Fibroblast of skin of right biceps (primary cell): Measurements from ENCODE around the gene MBD5.

Source experiments
- DNase-seq: peaks from one replicate; pipeline ENCODE4 v3.0.0-alpha.2; 2013

Gene MBD5

DNA sequence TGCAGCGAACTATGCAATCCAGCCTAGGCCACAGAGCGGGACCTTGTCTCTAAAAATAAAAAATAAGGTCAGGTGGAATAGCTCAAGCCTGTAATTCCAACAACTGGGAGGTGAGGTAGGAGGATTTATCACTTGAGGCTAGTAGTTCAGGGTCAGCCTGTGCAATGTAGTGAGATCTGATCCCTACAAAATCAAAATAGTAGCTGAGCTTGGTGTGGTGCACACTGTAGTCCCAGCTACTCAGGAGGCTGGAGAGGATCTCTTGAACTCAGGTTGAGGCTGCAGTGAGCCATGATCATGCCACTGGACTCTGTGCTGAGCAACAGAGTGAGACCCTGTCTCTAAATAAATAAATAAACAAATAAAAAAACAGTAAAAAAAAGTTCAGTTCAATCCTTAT, 5.7 kb downstream of the MBD5 start:
- no peak for DNase-seq

DNA sequence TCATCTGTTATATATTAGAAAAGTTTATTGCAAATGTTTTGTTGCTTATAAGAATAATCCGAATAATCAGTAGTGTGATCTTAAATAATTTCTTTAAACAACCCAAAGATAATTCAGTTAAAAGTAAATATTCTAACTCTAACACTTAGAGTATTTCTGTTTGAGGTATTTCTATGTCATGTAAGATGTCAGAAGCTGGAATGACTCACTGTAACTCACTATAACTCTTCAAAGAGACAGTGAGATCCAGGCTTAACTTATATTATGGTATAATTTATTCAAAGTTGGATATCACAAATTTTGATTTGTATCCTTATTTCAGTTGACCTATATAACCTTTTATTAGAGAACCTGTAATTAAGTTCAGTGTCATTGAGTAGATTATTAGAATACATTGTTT, 6.9 kb downstream of the MBD5 start:
- peak; percentile 6 for DNase-seq

DNA sequence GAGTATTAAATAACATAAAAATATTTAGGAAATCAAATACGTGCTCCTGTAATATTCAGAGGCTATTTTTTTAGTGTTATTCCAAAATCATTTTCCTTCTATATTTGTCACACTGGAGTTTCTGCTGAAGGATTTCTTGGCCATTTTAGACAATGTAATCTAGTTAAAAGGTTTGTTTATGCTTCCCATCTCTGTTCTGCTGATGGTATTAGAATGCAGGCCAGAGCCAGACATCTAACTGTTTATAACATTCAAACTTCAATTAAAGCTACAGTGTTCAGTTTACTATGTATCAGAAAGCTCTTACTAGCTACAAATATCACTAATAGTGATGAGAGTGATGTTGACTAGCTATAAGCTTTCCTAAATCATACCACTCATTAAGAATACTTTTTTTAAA, 7.9 kb downstream of the MBD5 start:
- DNase-seq, result no peak

DNA sequence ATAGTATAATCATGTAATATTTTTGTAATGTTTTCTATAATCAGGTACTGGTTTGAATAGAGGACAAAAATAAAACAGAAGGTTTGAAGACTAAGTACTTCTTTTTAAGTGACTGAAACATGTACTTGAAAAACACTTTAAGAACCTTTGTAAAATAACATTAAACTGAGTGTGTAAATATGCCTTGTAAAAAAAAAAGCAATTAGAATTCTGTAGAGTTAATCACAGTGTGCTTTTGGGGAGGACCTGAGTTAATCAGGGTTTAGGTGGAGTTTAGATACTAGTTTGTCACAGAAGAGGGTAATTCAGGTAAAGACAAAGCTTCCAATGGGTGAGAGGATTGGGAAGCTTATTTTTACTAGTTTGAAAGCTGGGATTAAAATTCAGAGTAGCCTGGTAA, 10.3 kb downstream of the MBD5 start:
- no peak for DNase-seq

DNA sequence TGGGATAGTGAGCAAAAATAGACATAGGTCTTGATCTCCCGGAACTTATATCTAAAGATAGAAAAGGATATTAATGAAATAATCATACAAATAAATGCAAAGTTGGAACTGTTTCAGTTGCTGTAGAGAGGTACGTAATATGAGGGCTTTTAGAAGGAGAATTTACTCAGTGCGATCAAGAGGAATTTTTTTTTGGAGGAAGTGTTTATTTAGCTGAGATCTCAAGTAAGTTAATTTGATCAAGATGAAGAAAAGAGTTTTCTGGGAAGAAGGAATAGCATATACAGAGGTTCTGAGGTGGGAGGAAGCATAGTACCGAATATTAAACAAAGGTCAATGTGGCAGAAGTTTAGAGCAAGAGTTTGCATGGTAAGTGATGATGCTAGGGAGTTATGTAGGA, 11.3 kb downstream of the MBD5 start:
- no peak for DNase-seq

DNA sequence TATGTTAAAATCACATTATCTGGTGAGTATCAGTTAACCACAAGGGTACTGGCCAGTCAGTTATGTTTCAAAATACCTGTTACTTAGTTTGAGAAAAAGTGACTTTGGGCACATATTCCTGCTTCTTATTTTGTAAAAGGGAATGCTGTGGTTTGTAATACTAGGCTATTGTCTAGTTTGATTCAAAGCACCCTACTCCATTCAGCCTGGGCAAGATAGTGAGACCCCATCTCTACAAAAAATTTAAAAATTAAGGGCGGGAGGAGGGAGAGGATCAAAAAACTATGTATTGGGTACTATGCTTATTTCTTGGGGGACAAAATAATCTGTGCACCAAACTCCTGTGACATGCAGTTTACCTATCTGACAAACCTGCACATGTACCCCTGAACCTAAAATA, 18.9 kb downstream of the MBD5 start:
- no peak for DNase-seq

DNA sequence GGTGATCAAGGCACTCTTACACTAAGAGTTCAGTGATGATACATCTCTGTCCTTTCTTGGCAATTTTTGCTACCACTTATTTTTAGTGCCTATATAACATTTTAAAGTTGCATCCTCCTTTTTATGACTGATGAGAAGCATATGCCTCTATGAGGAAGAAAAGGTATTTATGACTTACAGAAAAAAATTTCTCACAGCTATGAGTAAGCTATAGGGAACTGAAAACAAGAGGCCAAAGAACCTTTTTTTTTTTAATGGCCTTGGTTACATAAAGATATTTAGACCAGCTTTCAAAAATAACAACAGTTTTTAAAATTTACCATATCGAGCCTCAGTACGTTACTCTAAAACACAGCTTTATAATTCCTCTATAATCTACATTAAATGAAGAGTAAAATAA, 21.3 kb downstream of the MBD5 start:
- DNase-seq, result peak; percentile 61

DNA sequence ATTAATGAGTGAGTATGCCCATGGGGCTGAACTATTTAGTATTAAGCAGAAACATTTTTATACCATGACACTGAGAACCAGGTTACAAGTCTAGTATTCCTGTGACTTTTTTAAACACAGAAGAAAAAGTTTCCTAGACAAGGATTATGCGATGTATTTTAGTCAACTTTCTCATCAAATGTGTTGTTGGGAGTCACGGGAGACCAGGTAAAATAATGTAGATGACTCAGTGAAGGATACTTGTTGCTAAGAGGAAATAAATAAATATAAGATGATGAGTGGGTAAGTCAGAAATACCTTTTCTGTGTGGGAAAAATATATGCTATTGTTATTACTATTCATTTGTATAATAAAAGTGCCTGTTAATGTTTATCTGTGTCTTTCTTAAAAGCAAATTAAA, 23.4 kb downstream of the MBD5 start:
- DNase-seq, result no peak

DNA sequence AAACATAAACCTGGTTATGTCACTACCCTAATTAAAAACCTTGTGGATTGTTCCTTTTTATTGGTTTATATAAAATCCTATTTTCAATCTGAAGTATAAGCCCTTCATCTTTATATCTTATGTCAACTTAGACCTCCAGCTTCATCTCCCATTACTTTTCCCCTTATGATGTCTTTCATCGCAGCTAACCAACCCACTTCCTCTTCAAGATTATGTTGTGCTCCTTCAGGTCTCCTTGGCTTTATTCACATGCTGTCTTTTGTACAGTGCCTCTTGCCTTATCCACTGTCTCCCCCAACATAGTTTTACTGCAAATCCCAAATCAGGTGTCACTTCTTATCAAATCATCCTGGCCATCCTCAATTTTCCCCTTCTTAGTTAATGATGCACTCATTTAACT, 25.9 kb downstream of the MBD5 start:
- no peak for DNase-seq

DNA sequence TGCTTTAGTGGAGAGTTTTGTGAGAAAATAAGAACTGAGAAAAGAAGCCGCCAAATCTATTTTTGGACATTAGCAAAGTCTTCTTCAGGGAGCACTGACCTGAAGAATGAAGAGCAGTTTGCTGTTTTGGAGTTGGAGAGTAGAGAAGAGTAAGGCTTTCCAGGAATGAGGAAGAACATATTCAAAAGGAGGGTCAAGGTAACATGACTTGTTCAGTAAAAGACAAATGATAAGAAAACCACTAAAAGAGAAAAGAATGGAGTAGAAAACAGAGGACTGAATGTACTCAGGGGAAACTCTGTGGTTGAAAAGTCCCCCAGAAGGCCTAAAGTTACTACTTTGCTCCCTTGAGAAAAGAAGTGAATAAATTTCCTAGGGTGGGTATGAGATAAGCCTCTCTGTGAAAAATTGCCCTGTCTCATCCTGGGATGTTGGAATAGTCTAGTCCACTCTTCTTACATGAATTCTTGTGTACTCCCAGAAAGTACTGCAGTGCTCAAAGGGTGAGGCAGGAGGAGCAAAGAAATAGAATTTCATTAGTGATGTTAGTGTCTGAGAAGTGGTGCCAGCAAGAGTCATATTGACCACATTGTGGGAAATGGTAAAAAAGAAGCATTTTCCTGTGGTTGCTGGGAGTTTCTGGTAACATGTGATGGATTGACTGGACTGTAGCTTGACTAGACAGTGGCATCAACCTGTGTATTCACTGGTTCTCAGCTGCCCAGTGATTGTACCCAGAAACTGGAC, 27.8 kb downstream of the MBD5 start:
- DNase-seq, result peak; percentile 9

DNA sequence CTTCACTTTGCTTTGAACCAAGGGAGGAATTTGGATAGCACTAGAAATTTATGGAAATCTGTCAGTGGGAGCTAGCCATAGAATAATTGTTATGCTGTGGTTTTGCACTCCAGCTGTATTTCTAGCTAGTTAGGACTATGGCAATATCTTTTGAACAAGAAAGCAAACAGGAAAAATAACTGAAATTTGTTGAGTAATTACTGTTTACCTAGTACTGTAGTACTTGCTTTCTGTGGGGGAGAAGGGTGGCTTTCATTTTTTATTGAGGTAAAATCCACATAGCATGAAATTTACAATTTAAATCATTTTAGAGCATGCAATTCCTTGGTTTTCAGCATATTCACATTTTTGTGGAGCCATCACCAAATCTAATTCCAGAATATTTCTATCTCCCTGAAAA, 28.4 kb downstream of the MBD5 start:
- DNase-seq, result no peak

DNA sequence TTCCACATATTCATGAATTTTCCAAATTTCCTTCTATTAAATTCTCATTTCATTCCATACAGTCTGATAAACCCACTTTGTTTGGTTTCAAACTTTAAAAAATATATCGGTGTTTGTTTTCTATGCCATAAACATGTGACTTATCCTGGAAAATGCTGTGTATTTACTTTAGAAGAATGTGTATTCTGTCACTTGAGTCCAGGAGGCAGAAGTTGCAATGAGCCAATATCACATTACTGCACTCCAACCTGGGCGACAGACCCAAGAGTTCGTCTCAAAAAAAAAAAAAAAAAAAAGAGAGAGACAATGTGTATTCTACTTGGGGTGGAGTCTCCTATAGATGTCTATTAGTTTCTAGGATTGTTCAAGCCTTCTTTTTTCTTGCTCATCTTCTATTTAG, 31.8 kb downstream of the MBD5 start:
- DNase-seq, result no peak

DNA sequence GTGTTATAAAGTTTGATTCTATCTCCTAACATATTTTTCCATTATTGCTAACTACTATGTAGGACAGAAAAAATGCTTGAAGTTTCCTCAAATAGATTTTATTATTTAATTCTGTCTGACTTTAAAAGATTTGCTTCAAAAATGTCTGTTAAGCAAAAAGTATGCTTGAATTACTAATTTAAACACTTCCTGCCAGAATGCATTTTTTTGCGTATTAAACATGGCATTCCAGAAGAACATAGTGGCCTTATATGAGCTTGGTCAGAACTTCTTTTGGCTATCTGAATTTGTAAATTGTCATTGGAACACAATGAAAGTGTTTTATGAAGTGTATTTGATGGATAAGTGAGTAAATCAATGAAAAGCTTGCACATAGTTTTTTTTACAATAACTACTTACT, 37.8 kb downstream of the MBD5 start:
- DNase-seq, result peak; percentile 33

DNA sequence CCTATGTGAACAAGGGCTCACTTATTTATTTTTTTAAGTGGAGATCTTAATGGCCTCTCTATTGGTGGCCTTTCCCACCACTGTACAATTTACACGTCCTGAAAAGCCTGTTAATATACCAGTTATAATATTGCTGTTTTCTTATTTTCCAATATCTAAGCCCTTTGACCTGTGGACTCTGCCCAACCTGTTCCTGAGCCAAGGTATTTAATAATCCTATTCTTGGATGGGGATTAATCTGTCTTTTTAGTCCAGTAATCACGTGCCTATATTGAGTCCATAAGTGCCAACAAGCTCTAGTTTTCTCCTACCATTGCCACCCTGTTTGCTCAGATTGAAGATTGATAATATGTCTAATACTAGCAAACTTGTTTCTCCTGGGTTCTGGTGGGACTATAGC, 42.7 kb downstream of the MBD5 start:
- DNase-seq, result no peak

DNA sequence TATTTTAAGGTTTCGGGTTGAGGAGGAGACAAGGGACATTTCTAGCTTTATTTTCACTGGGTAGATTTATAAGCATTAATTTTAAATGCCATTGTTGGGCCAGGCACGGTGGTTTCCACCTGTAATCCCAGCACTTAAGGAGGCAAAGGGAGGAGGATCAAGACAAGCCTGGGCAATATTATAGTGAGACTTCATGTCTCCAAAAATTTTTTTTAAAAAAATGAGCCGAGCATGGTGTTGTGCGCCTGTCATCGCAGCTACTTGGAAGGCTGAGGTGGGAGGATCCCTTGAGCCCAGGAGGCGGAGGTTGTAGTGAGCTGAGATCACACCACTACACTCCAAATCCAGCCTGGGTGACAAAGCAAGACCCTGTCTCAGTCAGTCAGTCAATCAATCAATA, 45.0 kb downstream of the MBD5 start:
- no peak for DNase-seq

DNA sequence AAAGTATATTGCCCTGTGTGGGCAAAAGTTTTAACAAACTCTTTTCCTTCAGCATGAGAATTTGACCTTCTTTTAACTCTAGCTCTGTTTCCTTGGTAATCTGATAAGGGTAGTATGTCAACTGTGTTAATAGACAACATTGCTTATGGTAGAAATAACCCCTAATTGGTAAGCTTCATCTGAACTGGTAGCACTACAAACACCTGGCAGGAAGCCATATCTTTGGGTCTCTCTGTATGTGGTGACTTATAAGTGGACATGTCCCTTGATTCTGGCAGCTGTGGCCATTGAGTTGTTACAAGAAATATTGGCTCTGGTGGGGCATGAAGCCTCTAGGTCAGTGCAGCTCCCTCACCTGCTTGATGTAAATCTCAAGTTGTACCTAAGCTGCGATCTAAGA, 46.9 kb downstream of the MBD5 start:
- DNase-seq, result no peak

DNA sequence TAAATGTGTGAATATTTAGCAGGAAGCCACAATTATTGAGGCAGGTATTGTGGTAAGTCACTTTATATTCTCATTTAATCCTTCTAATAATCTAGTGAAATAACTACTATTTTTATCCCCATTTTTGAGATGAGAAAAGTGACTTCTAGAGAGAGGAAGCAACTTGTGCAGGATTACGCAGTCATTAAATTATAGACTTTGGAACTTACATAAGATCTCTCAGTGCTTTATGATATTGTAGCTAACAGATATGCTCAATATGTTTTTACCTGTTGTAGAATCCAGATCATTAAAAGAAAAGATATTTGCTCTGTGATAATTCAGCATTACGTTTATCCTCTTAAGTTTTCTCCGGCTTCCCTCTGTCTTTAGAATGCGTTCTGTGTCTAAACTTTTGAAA, 50.5 kb downstream of the MBD5 start:
- no peak for DNase-seq

DNA sequence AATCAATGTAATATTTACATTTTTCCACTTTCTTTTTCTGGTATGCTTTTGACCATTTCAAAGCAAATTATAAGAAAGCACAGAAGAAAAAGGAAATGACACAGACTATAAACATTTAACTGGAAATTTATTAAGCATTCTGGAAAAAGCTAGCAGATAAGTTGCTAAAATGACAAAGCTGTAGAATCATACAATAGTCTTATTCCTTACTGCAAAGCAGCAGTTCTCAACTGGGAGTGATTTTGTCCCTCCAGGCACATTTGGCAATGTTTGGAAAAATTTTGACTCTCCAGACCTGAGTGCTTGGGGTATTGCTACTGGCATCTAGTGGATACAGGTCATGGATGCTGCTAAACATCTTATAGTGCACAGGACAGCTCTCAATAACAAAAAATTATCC, 75.1 kb downstream of the MBD5 start:
- peak; percentile 15 for DNase-seq

DNA sequence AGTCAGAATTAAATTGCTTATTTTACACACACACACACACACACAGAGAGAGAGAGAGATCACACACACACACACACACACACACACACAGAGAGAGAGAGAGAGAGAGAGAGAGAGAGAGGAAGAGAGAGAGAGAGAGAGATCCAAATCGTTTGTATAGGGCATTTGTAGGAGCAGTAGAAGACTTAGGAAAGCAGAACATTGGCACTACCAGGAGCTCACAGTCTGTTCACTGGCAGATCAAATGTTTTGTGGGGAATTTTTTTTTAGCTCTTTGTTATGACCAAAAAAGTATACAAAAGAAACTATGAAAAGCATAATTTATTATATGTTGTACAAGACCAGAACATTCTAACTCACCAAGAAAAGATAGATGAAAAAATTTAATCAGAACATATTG, 81.8 kb downstream of the MBD5 start:
- DNase-seq, result no peak

DNA sequence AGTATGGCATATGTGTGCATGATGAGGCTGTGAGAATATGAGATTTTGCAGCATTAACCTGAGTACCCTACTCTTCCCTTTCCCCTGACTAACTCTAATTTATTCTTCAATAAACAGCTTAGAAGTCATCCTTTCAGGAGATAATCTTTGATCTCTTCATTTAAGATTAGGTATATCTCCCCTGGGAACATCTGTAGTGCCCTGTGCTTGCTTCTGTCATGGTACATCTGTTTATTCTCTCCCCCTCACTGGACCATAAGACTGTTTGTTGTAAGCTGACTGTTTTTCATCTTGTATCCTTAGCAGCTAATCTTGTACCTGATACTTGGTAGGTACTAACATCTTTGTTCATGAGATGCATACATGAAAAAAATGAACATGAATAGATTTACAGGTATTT, 83.1 kb downstream of the MBD5 start:
- no peak for DNase-seq

DNA sequence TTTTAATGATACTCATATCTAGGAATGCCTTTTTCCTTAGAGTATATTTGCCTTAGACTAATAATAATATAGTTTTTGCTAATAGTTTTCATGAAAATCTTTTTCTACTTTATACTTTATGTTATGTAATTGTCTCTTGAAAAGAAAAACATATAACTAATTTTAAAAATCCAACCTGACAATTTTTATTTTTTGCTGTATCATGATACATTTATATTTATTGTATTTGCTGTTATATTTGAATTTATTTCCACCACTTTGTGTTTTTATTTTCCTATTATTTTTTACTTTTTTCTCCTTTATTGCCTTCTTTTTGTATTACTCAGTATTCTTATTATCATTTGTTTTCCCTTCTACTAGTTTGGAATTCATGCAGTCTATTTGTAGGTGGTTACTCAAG, 85.4 kb downstream of the MBD5 start:
- no peak for DNase-seq

DNA sequence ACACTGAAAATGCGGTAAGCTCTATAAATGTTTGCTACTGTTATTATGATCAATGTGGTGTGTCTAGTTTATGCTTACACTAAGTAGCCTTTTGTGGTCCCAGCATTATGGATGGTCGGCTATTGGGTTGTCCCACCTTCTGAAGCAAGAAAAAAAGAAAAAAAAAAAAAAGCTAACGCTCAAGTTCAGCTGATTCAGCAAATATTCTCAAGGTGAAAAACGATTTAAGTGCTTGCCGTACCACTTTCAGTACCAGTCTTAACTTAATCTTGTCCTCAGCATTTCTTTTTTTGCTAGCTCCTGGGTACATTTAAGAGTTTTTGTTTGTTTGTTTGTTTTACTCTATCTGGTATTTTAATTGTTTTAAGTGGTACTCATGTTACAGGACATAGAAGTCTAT, 87.5 kb downstream of the MBD5 start:
- DNase-seq, result no peak

DNA sequence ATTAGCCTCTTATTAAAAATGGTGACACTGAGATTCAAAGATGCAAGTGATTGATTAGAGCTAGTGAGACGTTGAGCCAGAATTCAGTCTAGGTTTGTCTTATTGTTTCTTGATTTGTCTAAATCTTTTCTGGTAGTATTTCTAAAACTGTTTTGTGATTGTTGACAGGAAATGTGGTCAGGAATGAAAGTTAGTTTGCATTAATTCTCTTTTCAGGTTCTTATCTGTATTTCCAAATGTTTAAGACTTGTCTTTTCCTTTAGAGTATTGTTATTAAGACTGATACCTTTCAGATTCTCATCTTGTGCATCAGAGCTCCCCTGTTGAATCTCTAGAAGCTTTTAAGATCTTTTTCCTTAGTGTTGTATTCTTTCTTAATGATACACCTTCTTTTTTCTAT, 89.3 kb downstream of the MBD5 start:
- no peak for DNase-seq

DNA sequence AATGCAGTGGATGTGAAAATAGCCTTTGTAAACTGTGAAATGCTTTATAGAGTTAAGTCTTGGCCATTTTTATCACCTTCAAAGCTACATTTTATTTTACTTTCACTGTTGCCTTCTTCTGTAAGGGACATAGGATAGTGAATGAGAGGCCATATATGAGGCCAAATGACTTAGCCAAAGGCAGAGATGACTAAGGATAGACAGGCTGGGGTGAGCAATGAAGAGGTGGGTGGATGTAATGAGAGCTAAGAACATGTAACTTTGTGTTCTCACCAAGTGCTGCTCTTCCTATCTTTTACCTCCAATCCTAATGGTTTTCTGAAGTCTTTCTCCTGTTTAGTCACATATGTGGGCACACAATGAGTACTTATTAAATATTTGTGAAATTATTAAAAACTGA, 101.9 kb downstream of the MBD5 start:
- peak; percentile 38 for DNase-seq

DNA sequence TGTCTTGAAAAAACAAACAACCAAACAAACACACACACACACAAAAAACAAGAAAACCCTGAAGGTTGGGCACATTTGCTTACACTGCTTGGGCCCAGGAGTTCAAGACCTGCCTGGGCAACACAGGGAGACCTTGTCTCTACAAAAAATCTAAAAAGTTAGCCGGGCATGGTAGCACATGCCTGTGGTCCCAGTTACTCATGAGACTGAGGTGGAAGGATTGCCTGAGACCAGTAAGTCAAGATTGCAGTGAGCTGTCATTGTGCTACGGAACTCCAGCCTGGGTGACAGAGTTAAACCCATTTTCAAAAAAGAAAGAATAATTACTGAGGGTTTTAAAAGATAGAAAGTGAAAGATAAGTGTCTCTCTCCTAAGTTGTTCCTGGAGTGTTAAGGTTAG, 103.4 kb downstream of the MBD5 start:
- peak; percentile 9 for DNase-seq

DNA sequence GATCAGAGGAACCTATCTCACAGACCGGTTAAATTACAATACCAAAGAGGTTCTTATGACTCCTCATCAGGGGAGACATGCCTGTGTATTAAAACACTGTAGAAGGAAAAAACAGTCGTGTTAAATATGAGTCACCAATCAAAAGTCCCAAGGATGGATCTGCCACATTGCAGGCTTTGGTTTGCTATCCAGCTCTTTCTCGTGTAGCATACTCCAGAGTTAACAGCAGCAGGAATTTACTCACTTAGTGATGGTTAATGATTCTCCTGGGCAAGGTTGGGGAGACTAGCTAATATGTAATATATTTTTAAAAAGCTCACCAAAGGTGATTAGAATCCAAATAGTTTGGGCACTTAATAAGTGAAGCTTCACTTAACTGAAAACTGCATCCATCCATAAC, 109.7 kb downstream of the MBD5 start:
- peak; percentile 71 for DNase-seq
